ENCODE measurements around the gene DERA.

DNA sequence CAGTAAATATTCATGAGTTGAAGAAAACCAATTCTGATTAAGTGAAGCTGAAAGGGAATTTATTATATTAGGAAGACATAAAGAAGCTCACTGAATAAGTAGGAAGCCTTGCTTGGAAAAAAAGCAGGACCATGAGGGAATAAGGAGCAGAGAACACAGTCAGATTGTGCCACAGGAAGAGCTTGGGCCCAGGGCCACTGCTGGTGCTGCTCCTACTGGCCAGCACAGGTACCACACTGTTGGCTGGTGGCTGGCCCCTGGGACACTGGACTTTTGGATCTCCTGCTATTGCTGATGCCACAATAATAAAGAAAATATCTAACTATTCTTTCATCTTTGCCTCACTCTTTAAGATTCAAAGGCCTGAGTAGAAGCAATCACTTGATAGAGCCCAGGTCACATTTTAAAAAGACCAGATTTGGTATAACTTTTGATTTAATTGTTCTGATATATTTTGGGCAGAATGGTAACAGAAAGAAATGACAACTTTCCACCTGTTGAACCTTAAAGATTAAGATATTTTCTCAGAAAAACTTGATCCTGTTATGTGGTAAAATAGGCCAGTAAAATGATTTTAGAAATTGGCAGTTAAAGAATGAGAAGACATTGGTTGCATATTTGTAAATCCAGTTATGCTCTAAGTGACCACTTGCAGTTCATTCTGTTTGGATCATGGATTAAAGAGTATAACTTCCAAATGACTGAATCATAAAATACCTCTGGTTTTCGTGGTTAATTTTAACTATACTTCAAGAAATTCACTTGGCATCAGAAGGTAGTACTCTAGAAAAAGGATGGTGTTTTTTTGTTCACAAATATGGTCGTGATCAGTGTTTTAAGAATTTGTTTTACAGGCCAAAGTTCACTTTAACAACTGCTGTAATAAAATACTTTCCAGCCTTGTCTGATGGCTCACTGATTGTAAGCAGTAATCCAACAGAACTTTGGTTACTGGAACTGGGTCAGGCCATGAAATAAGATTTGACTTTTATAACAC lies 68.3 kb downstream of the DERA start:
- TF ChIP-seq POLR2A (IDR thresholded peaks at IDR 0.05; ENCODE audit: low read length) (no peak), GATA1 (IDR thresholded peaks at IDR 0.05; ENCODE audit: low read depth, low read length) (no peak)
